ENCODE data around the gene EIF4G3.

Gene EIF4G3, protein sequence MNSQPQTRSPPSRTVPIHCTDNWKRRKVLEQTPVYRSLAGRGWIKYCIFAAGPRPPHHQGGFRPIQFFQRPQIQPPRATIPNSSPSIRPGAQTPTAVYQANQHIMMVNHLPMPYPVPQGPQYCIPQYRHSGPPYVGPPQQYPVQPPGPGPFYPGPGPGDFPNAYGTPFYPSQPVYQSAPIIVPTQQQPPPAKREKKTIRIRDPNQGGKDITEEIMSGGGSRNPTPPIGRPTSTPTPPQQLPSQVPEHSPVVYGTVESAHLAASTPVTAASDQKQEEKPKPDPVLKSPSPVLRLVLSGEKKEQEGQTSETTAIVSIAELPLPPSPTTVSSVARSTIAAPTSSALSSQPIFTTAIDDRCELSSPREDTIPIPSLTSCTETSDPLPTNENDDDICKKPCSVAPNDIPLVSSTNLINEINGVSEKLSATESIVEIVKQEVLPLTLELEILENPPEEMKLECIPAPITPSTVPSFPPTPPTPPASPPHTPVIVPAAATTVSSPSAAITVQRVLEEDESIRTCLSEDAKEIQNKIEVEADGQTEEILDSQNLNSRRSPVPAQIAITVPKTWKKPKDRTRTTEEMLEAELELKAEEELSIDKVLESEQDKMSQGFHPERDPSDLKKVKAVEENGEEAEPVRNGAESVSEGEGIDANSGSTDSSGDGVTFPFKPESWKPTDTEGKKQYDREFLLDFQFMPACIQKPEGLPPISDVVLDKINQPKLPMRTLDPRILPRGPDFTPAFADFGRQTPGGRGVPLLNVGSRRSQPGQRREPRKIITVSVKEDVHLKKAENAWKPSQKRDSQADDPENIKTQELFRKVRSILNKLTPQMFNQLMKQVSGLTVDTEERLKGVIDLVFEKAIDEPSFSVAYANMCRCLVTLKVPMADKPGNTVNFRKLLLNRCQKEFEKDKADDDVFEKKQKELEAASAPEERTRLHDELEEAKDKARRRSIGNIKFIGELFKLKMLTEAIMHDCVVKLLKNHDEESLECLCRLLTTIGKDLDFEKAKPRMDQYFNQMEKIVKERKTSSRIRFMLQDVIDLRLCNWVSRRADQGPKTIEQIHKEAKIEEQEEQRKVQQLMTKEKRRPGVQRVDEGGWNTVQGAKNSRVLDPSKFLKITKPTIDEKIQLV (N-terminal part only)

DNA sequence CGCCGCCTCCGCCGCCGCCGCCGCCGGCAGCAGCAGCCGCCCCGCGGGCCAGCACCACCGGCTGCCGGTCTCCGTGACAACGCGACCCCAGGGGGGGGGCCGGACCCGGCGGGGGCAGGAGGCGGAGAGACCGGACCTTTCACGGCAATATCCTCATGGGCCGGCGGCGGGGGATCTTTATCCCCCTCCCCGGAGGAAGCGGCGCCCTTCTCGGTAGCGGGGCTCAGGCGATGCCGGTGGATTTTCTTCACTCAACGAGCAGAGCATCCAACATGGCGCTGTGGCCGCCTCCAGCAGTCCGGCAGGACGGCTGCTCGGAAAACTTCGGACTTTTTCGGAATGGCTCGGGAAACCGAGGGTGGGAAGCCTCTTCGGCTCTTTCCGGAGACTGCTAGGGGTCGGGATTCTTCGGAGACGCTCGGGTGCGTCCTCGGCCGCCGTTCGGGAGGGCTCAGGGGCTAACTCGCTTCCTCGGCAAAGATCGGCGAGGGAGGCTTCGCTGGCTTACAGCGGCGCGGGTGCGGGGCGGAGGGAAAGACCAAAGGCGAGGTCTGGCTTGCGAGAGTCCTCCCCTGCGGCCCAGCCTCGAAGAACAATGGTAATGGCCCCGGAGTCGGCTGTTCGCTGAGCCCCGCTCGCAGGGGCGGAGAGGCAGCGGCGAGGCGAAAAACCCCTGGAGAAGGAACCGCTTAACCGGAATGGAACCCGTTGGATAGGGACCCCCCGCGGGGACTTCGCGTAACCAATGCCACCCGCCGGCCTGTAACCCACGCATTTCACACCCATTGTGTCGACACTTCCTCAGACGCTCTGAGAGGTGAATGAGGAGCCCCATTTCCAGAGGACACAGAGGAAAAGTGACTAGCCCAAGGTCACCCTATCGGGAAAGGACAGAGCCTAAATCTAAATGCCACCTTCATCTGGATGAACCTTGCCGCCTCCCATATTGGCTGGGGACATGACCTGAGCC, at the start of gene EIF4G3:
TSS of gene EIF4G3 (minus strand) at position 312 of the 970 bp plus-strand sequence. CDS start 174,155 bp downstream, outside the sequence.
- H3K27me3 ChIP-seq: no peaks in the 10 kb centered on the region
- peaks cover 32 to 34% of the 10 kb centered on the region in 2 experiments for H3K4me1 ChIP-seq (ENCODE audit: control insufficient read depth in 1 of 2, insufficient read depth in 1 of 2, low read depth in 1 of 2, low read length in 1 of 2)
- H3K9me3 ChIP-seq: no peaks in the 10 kb centered on the region
- H3K27ac ChIP-seq: peak within 1 kb of the TSS; percentile 97
- peak within 1 kb of the TSS; percentile 93 to 99 for H3K4me3 ChIP-seq (ENCODE audit: low read depth in 1 of 2, low read length in 1 of 2)
- peaks cover 4% of the 10 kb centered on the region for H3K36me3 ChIP-seq
- TF ChIP-seq, protein P1, sequence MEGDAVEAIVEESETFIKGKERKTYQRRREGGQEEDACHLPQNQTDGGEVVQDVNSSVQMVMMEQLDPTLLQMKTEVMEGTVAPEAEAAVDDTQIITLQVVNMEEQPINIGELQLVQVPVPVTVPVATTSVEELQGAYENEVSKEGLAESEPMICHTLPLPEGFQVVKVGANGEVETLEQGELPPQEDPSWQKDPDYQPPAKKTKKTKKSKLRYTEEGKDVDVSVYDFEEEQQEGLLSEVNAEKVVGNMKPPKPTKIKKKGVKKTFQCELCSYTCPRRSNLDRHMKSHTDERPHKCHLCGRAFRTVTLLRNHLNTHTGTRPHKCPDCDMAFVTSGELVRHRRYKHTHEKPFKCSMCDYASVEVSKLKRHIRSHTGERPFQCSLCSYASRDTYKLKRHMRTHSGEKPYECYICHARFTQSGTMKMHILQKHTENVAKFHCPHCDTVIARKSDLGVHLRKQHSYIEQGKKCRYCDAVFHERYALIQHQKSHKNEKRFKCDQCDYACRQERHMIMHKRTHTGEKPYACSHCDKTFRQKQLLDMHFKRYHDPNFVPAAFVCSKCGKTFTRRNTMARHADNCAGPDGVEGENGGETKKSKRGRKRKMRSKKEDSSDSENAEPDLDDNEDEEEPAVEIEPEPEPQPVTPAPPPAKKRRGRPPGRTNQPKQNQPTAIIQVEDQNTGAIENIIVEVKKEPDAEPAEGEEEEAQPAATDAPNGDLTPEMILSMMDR (IDR thresholded peaks at IDR 0.05): peak; percentile 52

DNA sequence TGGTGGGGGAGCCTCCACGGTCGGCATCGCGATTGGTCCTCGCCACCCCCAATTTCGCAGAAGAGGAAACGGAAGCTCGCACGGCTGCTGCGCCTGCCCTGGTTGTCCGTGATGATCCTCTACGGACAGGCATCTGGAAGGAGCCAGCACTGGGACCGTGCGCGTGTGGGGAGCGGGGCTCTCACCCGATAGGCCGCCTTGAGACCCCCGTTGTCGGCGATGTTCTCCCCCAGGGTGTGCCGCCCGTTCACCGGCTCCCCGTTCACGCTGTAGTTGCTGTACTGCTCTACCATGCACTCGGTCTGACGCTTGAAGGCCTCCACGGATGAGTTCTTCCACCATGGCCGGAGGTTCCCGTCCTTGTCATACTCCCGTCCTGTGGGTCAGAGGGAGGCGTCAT, 48.4 kb upstream of the EIF4G3 start:
- no peaks in the 10 kb centered on the region for H3K4me1 ChIP-seq (ENCODE audit: control insufficient read depth in 1 of 2, insufficient read depth in 1 of 2, low read depth in 1 of 2, low read length in 1 of 2)
- no peak overlapping the region for H3K27ac ChIP-seq
- H3K36me3 ChIP-seq: peaks cover 99% of the 10 kb centered on the region

DNA sequence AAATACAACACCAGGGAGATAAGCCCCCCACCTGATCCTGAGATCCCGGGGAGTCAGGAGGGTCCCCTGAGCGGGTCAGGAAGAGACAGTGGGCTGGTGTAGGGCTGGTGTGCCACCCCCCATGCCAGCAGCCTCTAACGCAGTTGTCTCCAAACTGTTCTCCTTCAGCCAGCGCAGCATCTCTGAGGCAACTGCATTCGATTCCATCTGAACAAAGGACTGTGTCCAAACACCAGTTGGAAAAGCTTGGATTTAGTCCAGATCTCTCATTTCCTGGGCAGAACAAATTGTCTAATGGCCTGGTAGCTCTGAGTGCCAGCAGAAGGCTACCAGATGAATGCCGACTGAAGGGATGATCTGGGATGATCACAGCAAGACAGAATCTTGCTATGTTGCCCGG, 44.1 kb upstream of the EIF4G3 start:
- no peak overlapping the region for H3K27ac ChIP-seq

More for the DNA sequence above, 48.4 kb upstream of the EIF4G3 start:
- Histone ChIP-seq H3K27me3 (no peaks in the 10 kb centered on the region), H3K9me3 (no peaks in the 10 kb centered on the region), H3K4me3 (ENCODE audit: low read depth in 1 of 2, low read length in 1 of 2) (no peak overlapping the region)
- TF ChIP-seq, protein P1 (IDR thresholded peaks at IDR 0.05): no peak

DNA sequence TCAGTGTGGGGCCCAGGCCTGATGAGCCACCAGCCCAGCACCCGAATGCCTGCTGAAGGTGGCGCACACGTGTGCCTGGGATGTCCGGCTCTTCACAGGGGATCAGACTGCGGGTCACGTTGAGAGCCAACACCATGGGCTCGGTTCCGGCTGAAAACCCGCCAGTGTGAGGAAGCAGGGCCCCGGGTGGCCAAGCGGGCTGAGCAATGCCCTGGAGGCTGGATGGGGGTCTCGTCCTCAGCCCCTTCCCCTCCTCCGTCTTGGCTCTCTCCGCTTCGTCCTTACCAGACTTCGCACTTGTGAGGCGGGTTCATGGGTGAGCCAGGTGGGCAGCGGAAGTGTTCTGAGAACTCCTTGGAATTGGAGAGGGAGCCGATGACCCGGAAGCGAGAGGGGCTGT, 43.0 kb upstream of the EIF4G3 start:
- no peaks in the 10 kb centered on the region for H3K4me1 ChIP-seq (ENCODE audit: control insufficient read depth in 1 of 2, insufficient read depth in 1 of 2, low read depth in 1 of 2, low read length in 1 of 2)
- no peaks in the 10 kb centered on the region for H3K9me3 ChIP-seq
- H3K36me3 ChIP-seq: peaks cover 82% of the 10 kb centered on the region
- no peak overlapping the region for H3K4me3 ChIP-seq (ENCODE audit: low read depth in 1 of 2, low read length in 1 of 2)
- TF ChIP-seq, protein P1 (IDR thresholded peaks at IDR 0.05): no peak
- H3K27ac ChIP-seq: no peak overlapping the region
- H3K27me3 ChIP-seq: no peaks in the 10 kb centered on the region

More for the DNA sequence above, 44.1 kb upstream of the EIF4G3 start:
- Histone ChIP-seq H3K4me1 (ENCODE audit: control insufficient read depth in 1 of 2, insufficient read depth in 1 of 2, low read depth in 1 of 2, low read length in 1 of 2) (no peaks in the 10 kb centered on the region), H3K9me3 (no peaks in the 10 kb centered on the region), H3K36me3 (peaks cover 93% of the 10 kb centered on the region), H3K27me3 (no peaks in the 10 kb centered on the region), H3K4me3 (ENCODE audit: low read depth in 1 of 2, low read length in 1 of 2) (no peak overlapping the region)
- TF ChIP-seq, protein P1 (IDR thresholded peaks at IDR 0.05): no peak
